ENCODE measurements around the gene GCC1.

GCC1 gene

GRCh38 chr7:127608446-127608845, 23.1 kb upstream of the GCC1 start:
- DNase-seq (no peak), ATAC-seq (replicated peaks) (no peak)
- peaks cover 29 to 32% of the 10 kb centered on the region in 2 donors for H3K27me3 Mint-ChIP-seq
- no peaks in the 10 kb centered on the region for H3K36me3 Mint-ChIP-seq (ENCODE audit: insufficient read depth)
- H3K4me1 Mint-ChIP-seq (ENCODE audit: low read depth in 2 of 2): no peaks in the 10 kb centered on the region
- H3K9me3 Mint-ChIP-seq: no peaks in the 10 kb centered on the region
- no peak overlapping the region for H3K27ac Mint-ChIP-seq
- no peak overlapping the region for H3K4me3 Mint-ChIP-seq

GRCh38 chr7:127600885-127601284, 15.5 kb upstream of the GCC1 start:
- Mint-ChIP-seq H3K27me3 (no peaks in the 10 kb centered on the region), H3K36me3 (ENCODE audit: insufficient read depth) (peaks cover 3% of the 10 kb centered on the region), H3K9me3 (no peaks in the 10 kb centered on the region), H3K4me1 (ENCODE audit: low read depth in 2 of 2) (no peaks in the 10 kb centered on the region), H3K27ac (no peak overlapping the region), H3K4me3 (no peak overlapping the region)
- ATAC-seq (replicated peaks): no peak
- no peak for DNase-seq

- no peaks in the 10 kb centered on the region for H3K27me3 Mint-ChIP-seq
- H3K4me1 Mint-ChIP-seq (ENCODE audit: low read depth in 2 of 2): no peaks in the 10 kb centered on the region
- DNase-seq (no peak), ATAC-seq (replicated peaks) (no peak)
- peaks cover 3% of the 10 kb centered on the region for H3K36me3 Mint-ChIP-seq (ENCODE audit: insufficient read depth)
- H3K27ac Mint-ChIP-seq: no peak overlapping the region
- no peaks in the 10 kb centered on the region for H3K9me3 Mint-ChIP-seq
- H3K4me3 Mint-ChIP-seq: no peak overlapping the region
These were observed 12.9 kb upstream of the GCC1 start for GRCh38 chr7:127598318-127598717.

GRCh38 chr7:127595737-127596136, 10.3 kb upstream of the GCC1 start:
- no peak for ATAC-seq (replicated peaks)
- no peak overlapping the region for H3K4me3 Mint-ChIP-seq
- H3K27me3 Mint-ChIP-seq: no peaks in the 10 kb centered on the region
- DNase-seq: no peak
- no peaks in the 10 kb centered on the region for H3K9me3 Mint-ChIP-seq
- no peak overlapping the region for H3K27ac Mint-ChIP-seq
- H3K4me1 Mint-ChIP-seq (ENCODE audit: low read depth in 2 of 2): peaks cover 0 to 6% of the 10 kb centered on the region in 2 donors
- peaks cover 12% of the 10 kb centered on the region for H3K36me3 Mint-ChIP-seq (ENCODE audit: insufficient read depth)

- DNase-seq (no peak), ATAC-seq (replicated peaks) (no peak)
- Mint-ChIP-seq H3K27ac (peak overlapping the region in 1 of 2 donors; percentile 6), H3K4me1 (ENCODE audit: low read depth in 2 of 2) (peaks cover 6 to 12% of the 10 kb centered on the region in 2 donors), H3K27me3 (no peaks in the 10 kb centered on the region), H3K4me3 (no peak overlapping the region), H3K36me3 (ENCODE audit: insufficient read depth) (peaks cover 17% of the 10 kb centered on the region), H3K9me3 (no peaks in the 10 kb centered on the region)
These were observed 9.1 kb upstream of the GCC1 start for GRCh38 chr7:127594490-127594889.

- Mint-ChIP-seq H3K27me3 (no peaks in the 10 kb centered on the region), H3K36me3 (ENCODE audit: insufficient read depth) (peaks cover 17% of the 10 kb centered on the region), H3K27ac (peak overlapping the region; percentile 41 to 66), H3K9me3 (no peaks in the 10 kb centered on the region), H3K4me1 (ENCODE audit: low read depth in 2 of 2) (peaks cover 15 to 19% of the 10 kb centered on the region in 2 donors), H3K4me3 (no peak overlapping the region)
- DNase-seq: no peak
- no peak for ATAC-seq (replicated peaks)
These were observed 7.2 kb upstream of the GCC1 start for GRCh38 chr7:127592550-127592949.

- Mint-ChIP-seq H3K36me3 (ENCODE audit: insufficient read depth) (peaks cover 17% of the 10 kb centered on the region), H3K9me3 (no peaks in the 10 kb centered on the region), H3K4me1 (ENCODE audit: low read depth in 2 of 2) (peaks cover 15 to 19% of the 10 kb centered on the region in 2 donors), H3K27me3 (no peaks in the 10 kb centered on the region), H3K4me3 (peak overlapping the region in 1 of 2 donors; percentile 7), H3K27ac (peak overlapping the region in 1 of 2 donors; percentile 54)
- ATAC-seq (replicated peaks): no peak
- no peak for DNase-seq
These were observed 6.2 kb upstream of the GCC1 start for GRCh38 chr7:127591591-127591990.

GRCh38 chr7:127591189-127591588, 5.8 kb upstream of the GCC1 start:
- no peak for DNase-seq
- peaks cover 19 to 20% of the 10 kb centered on the region in 2 donors for H3K4me1 Mint-ChIP-seq (ENCODE audit: low read depth in 2 of 2)
- H3K9me3 Mint-ChIP-seq: no peaks in the 10 kb centered on the region
- H3K4me3 Mint-ChIP-seq: peak overlapping the region in 1 of 2 donors; percentile 7
- H3K36me3 Mint-ChIP-seq (ENCODE audit: insufficient read depth): peaks cover 17% of the 10 kb centered on the region
- H3K27me3 Mint-ChIP-seq: no peaks in the 10 kb centered on the region
- peak overlapping the region in 1 of 2 donors; percentile 54 for H3K27ac Mint-ChIP-seq
- no peak for ATAC-seq (replicated peaks)

- H3K27me3 Mint-ChIP-seq: no peaks in the 10 kb centered on the region
- peaks cover 25 to 29% of the 10 kb centered on the region in 2 donors for H3K4me1 Mint-ChIP-seq (ENCODE audit: low read depth in 2 of 2)
- ATAC-seq (replicated peaks): no peak
- H3K36me3 Mint-ChIP-seq (ENCODE audit: insufficient read depth): peaks cover 17% of the 10 kb centered on the region
- peak overlapping the region; percentile 71 to 96 for H3K27ac Mint-ChIP-seq
- H3K9me3 Mint-ChIP-seq: no peaks in the 10 kb centered on the region
- DNase-seq: no peak
- H3K4me3 Mint-ChIP-seq: peak overlapping the region; percentile 89 to 99
These were observed 4.5 kb upstream of the GCC1 start for GRCh38 chr7:127589896-127590295.

GRCh38 chr7:127588697-127589482, 3.5 kb upstream of the GCC1 start:
- Mint-ChIP-seq H3K27ac (peak overlapping the region; percentile 91 to 96), H3K4me1 (ENCODE audit: low read depth in 2 of 2) (peaks cover 35 to 39% of the 10 kb centered on the region in 2 donors), H3K27me3 (no peaks in the 10 kb centered on the region), H3K4me3 (peak overlapping the region; percentile 89 to 99), H3K36me3 (ENCODE audit: insufficient read depth) (peaks cover 21% of the 10 kb centered on the region), H3K9me3 (no peaks in the 10 kb centered on the region)
- peak; percentile 19 for ATAC-seq (replicated peaks)
- no peak for DNase-seq

GRCh38 chr7:127588019-127588696, 2.8 kb upstream of the GCC1 start, which contains the start of gene ARF5:
ARF5 (plus strand) TSS chr7:127588411; CDS start chr7:127588499, 88 bp downstream.
- peak; percentile 79 to 89 (median 87) for DNase-seq
- Mint-ChIP-seq H3K4me1 (ENCODE audit: low read depth in 2 of 2) (peaks cover 42 to 46% of the 10 kb centered on the region in 2 donors), H3K9me3 (no peaks in the 10 kb centered on the region)

GRCh38 chr7:127587663-127588018, 2.2 kb upstream of the GCC1 start:
- ATAC-seq (replicated peaks) (no peak), DNase-seq (no peak)
- Mint-ChIP-seq H3K27me3 (no peaks in the 10 kb centered on the region), H3K27ac (peak overlapping the region in 1 of 2 donors; percentile 20), H3K9me3 (no peaks in the 10 kb centered on the region), H3K4me1 (ENCODE audit: low read depth in 2 of 2) (peaks cover 47 to 52% of the 10 kb centered on the region in 2 donors), H3K36me3 (ENCODE audit: insufficient read depth) (peaks cover 31% of the 10 kb centered on the region), H3K4me3 (peak overlapping the region; percentile 90 to 92)

More at GRCh38 chr7:127588019-127588696, 2.8 kb upstream of the GCC1 start, which contains the start of gene ARF5:
- ATAC-seq (replicated peaks): peak; percentile 80
- Mint-ChIP-seq H3K27ac (peak within 1 kb of the TSS; percentile 91 to 96), H3K4me3 (peak within 1 kb of the TSS; percentile 92 to 99), H3K27me3 (no peaks in the 10 kb centered on the region), H3K36me3 (ENCODE audit: insufficient read depth) (peaks cover 25% of the 10 kb centered on the region)

- no peak for ATAC-seq (replicated peaks)
These were observed 950 bp upstream of the GCC1 start for GRCh38 chr7:127586346-127586745.

More at GRCh38 chr7:127586346-127586745, 950 bp upstream of the GCC1 start:
- H3K36me3 Mint-ChIP-seq (ENCODE audit: insufficient read depth): peaks cover 26% of the 10 kb centered on the region
- peak overlapping the region; percentile 90 to 92 for H3K4me3 Mint-ChIP-seq
- H3K27me3 Mint-ChIP-seq: no peaks in the 10 kb centered on the region
- DNase-seq: no peak
- peaks cover 56 to 63% of the 10 kb centered on the region in 2 donors for H3K4me1 Mint-ChIP-seq (ENCODE audit: low read depth in 2 of 2)
- no peaks in the 10 kb centered on the region for H3K9me3 Mint-ChIP-seq
- no peak overlapping the region for H3K27ac Mint-ChIP-seq
